Ovary (tissue), 3 donors: Measurements from ENCODE around the gene KCTD10.

Experiments
- EP300 ChIP-seq: sonication (generic); formaldehyde crosslinking; IDR thresholded peaks from one replicate; pipeline ENCODE4 v1.6.1; 2017; ENCODE audit warnings: antibody characterized with exemption
- POLR2A ChIP-seq: fragments of 450-650 bp; IDR thresholded peaks from one replicate; pipeline ENCODE4 v1.6.1; 2017; ENCODE audit warnings: antibody characterized with exemption, mild to moderate bottlenecking, moderate library complexity
- TF ChIP-seq, protein P1 (sequence below), 3 donors: fragments of 450-650 bp in 2 of 3; fragments of 200-600 bp in 1 of 3; IDR thresholded peaks; one replicate each; pipeline versions ENCODE4 v1.5.1 to v1.8.0; 2016 to 2022; ENCODE audit warnings: antibody characterized with exemption in 3 of 3, mild to moderate bottlenecking in 1 of 3
- donor health status: DM: no; HTN: no; CAD: no.

DNA sequence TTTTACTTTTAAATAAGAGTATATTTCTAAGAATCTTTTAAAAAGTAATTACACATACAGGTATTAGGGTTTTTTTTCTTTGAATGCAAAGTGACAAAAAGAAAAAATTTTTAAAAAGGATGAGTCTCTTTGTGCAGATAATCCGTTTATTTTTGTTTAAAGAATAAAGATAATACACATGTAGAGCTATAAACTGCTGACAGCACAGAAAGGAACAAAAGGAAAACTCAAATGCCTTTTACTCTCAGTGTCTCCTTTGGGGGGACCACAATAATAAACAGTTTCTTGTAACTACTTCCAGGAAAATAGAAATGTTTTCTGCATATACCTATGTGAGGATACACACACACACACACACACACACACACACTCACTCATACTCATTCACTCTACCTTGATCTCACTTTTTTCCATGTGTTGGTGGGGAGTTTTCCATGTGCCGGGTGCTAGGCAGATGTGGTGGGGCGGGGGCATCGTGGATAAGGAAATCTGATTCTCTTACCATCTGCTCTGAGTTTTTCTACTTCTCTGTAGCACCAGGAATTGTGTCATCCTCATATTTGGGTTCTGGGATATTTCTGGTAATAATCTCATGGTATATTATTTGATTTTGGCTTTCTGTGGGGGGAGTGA, 58.1 kb downstream of the KCTD10 start:
- TF ChIP-seq, protein P1, sequence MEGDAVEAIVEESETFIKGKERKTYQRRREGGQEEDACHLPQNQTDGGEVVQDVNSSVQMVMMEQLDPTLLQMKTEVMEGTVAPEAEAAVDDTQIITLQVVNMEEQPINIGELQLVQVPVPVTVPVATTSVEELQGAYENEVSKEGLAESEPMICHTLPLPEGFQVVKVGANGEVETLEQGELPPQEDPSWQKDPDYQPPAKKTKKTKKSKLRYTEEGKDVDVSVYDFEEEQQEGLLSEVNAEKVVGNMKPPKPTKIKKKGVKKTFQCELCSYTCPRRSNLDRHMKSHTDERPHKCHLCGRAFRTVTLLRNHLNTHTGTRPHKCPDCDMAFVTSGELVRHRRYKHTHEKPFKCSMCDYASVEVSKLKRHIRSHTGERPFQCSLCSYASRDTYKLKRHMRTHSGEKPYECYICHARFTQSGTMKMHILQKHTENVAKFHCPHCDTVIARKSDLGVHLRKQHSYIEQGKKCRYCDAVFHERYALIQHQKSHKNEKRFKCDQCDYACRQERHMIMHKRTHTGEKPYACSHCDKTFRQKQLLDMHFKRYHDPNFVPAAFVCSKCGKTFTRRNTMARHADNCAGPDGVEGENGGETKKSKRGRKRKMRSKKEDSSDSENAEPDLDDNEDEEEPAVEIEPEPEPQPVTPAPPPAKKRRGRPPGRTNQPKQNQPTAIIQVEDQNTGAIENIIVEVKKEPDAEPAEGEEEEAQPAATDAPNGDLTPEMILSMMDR (IDR thresholded peaks at IDR 0.05) = no peak
- TF ChIP-seq POLR2A (no peak), EP300 (no peak)
